Stimulated activated CD4-positive, alpha-beta T cell treated with anti-CD3 and anti-CD28 coated beads, Interleukin-4, amount 100 ng/mL, for 4 hours (primary cell): Measurements from ENCODE around the gene ONECUT2.

Experiments used
- DNase-seq, 2 experiments: peaks; one replicate each; pipeline ENCODE4 v3.0.0-alpha.2; 2020

ONECUT2 gene

GRCh38 chr18:57533006-57533867 lies 98.1 kb downstream of the ONECUT2 start:
- DNase-seq = no peak

GRCh38 chr18:57533868-57534510 lies 98.8 kb downstream of the ONECUT2 start:
- no peak for DNase-seq

GRCh38 chr18:57534511-57534909 lies 99.3 kb downstream of the ONECUT2 start:
- no peak for DNase-seq

- no peak for DNase-seq
Observed at GRCh38 chr18:57538614-57539013, 103.4 kb downstream of the ONECUT2 start.

- no peak for DNase-seq
Observed at GRCh38 chr18:57539702-57540101, 104.5 kb downstream of the ONECUT2 start.
